Psoas muscle (tissue), 8 donors: ENCODE measurements around the gene DOCK2. TPM values are rescaled to one million over a fixed set of nuclear protein-coding genes. Genes with fewer than 3 reads are reported as not detected.

ENCODE experiments used
- ATAC-seq, 4 donors: fragments of 200-7000 bp; cut with Tn5 transposase; one replicate each; pipeline ENCODE4 v1.9.1; 2020; ENCODE audit warnings: moderate library complexity in 3 of 4, mild to moderate bottlenecking in 2 of 4
- DNase-seq, 2 donors: peaks; one replicate each; pipeline ENCODE4 v3.0.0-alpha.2; 2020
- H3K27ac ChIP-seq: fragments of 200-600 bp; one replicate; pipeline ENCODE4 v1.8.0; 2022
- H3K27me3 ChIP-seq, 3 donors: fragments of 200-600 bp in 1 of 3; one replicate each; pipeline versions ENCODE4 v1.6.1 to v1.8.0; 2013 to 2022; ENCODE audit warnings: low read length in 2 of 3, mild to moderate bottlenecking in 2 of 3, moderate library complexity in 1 of 3; ENCODE audit not compliant: insufficient read depth in 3 of 3
- H3K36me3 ChIP-seq, 2 donors: fragments of 200-600 bp in 1 of 2; one replicate each; pipeline versions ENCODE4 v1.6.1 to v1.8.0; 2013 to 2022; ENCODE audit warnings: low read depth in 1 of 2, mild to moderate bottlenecking in 1 of 2, moderate library complexity in 1 of 2; ENCODE audit not compliant: insufficient read depth in 1 of 2
- H3K4me1 ChIP-seq: fragments of 200-600 bp; one replicate; pipeline ENCODE4 v1.8.0; 2022
- H3K4me3 ChIP-seq: fragments of 200-600 bp; one replicate; pipeline ENCODE4 v1.8.0; 2022; ENCODE audit warnings: mild to moderate bottlenecking
- H3K9me3 ChIP-seq: fragments of 200-600 bp; one replicate; pipeline ENCODE4 v1.8.0; 2022
- CTCF ChIP-seq: fragments of 200-600 bp; IDR thresholded peaks from one replicate; pipeline ENCODE4 v1.8.0; 2022; ENCODE audit warnings: antibody characterized with exemption
- WGBS, 3 donors: extraction: QIAGEN DNeasy Blood & Tissue Kit; methylation state at CpG; one replicate each; pipeline versions ENCODE4 v1.1.6 to v1.1.7; 2013; 5-methylcytosine and 5-hydroxymethylcytosine counted together
- intact Hi-C, 2 donors: fragments of 100-400 bp; cut with DNase I; formaldehyde crosslinking; loops; one replicate each; pipeline versions ENCODE4 v1.11.0 to v1.14.2; 2022
- polyA plus RNA-seq, 3 donors: library from polyadenylated mRNA; stranded (reverse); fragments of 200-250 nt; gene quantifications; one replicate each; pipeline ENCODE4 v1.2.3, GENCODE V29; 2013
- total RNA-seq, 4 donors: library from RNA; stranded (reverse); fragmentation: NEBNext Ultra II Directional in 2 of 4; extraction: Animal tissue kit (Norgen Biotek cat#: 25700) in 2 of 4; gene quantifications; one replicate each; pipeline versions ENCODE4 v1.2.1 to v1.2.4, GENCODE V29; 2021 to 2023
- donor health status: healthy with polysubstance abuse.
- donor health status: DM: no; HTN: no; CAD: no; lungs with moderate emphysema.
- donor health status: Bipolar disorder and iron deficiency.
- donor health status: healthy.
- donor health status: DM: yes; HTN: yes; CAD: no.
- donor health status: DM: no; HTN: no; CAD: no.
- donor health status: DM: no; HTN: no; CAD: no.
- donor health status: DM: yes; HTN: yes; CAD: no.

Gene DOCK2
- total and polyA plus RNA-seq, 7 donors = 0.37 to 4.4 (median 3.5) TPM

GRCh38 chr5:169954786-169955185 lies 317.7 kb downstream of the DOCK2 start:
- Histone ChIP-seq H3K27me3 (peaks cover 0 to 2% (median 0%) of the 10 kb centered on the region in 3 donors), H3K9me3 (no peaks in the 10 kb centered on the region), H3K4me3 (no peak overlapping the region), H3K36me3 (no peaks in the 10 kb centered on the region), H3K4me1 (no peaks in the 10 kb centered on the region), H3K27ac (no peak overlapping the region)
- DNase-seq = no peak
- intact Hi-C loops = no loop called here
- TF ChIP-seq CTCF = no peak
- no peak for ATAC-seq
- WGBS, 3 donors = 45 to 48% (median 47%) methylated on average over 6 of the region's 6 CpGs

GRCh38 chr5:169956126-169956525 lies 319.1 kb downstream of the DOCK2 start:
- intact Hi-C loops = no loop called here
- DNase-seq (no peak), ATAC-seq (no peak)
- Histone ChIP-seq H3K4me1 (no peaks in the 10 kb centered on the region), H3K36me3 (no peaks in the 10 kb centered on the region), H3K4me3 (no peak overlapping the region), H3K27ac (no peak overlapping the region), H3K9me3 (no peaks in the 10 kb centered on the region), H3K27me3 (peaks cover 0 to 2% (median 0%) of the 10 kb centered on the region in 3 donors)
- TF ChIP-seq CTCF = no peak
- 42 to 51% (median 49%) methylated on average over 3 of the region's 3 CpGs for WGBS, 3 donors

- Histone ChIP-seq H3K4me3 (no peak overlapping the region), H3K27ac (no peak overlapping the region), H3K36me3 (no peaks in the 10 kb centered on the region), H3K27me3 (peaks cover 0 to 2% (median 0%) of the 10 kb centered on the region in 3 donors), H3K9me3 (no peaks in the 10 kb centered on the region), H3K4me1 (no peaks in the 10 kb centered on the region)
- no peak for ATAC-seq
- TF ChIP-seq CTCF = no peak
- DNase-seq = no peak
- intact Hi-C loops = no loop called here
Measured at GRCh38 chr5:169956756-169957155, 319.7 kb downstream of the DOCK2 start.

GRCh38 chr5:169958278-169958677 lies 321.2 kb downstream of the DOCK2 start:
- TF ChIP-seq CTCF = no peak
- Histone ChIP-seq H3K4me3 (no peak overlapping the region), H3K9me3 (no peaks in the 10 kb centered on the region), H3K27me3 (peaks cover 0 to 2% (median 0%) of the 10 kb centered on the region in 3 donors), H3K36me3 (no peaks in the 10 kb centered on the region), H3K27ac (no peak overlapping the region), H3K4me1 (no peaks in the 10 kb centered on the region)
- no peak for DNase-seq
- intact Hi-C loops = no loop called here
- no peak for ATAC-seq
- WGBS, 3 donors = 54 to 59% (median 57%) methylated on average over 3 of the region's 3 CpGs

- peaks cover 0 to 2% (median 0%) of the 10 kb centered on the region in 3 donors for H3K27me3 ChIP-seq
- no peaks in the 10 kb centered on the region for H3K4me1 ChIP-seq
- intact Hi-C loops = no loop called here
- ATAC-seq (no peak), DNase-seq (no peak)
- no peaks in the 10 kb centered on the region for H3K9me3 ChIP-seq
- no peak overlapping the region for H3K27ac ChIP-seq
- no peak for TF ChIP-seq CTCF
- H3K4me3 ChIP-seq = no peak overlapping the region
- H3K36me3 ChIP-seq = no peaks in the 10 kb centered on the region
- WGBS, 3 donors = 82 to 90% (median 83%) methylated on average over 2 of the region's 2 CpGs
Measured at GRCh38 chr5:169960659-169961058, 323.6 kb downstream of the DOCK2 start.
